GM23248 (cell line): Measurements from ENCODE around the gene HDGFL2.

Experiments
- EZH2 ChIP-seq: fragments of 200-600 bp; sonication (generic); IDR thresholded peaks from 2 replicates; pipeline ENCODE4 v1.6.1; 2018; ENCODE audit warnings: antibody characterized with exemption, mild to moderate bottlenecking; ENCODE audit not compliant: insufficient read depth, poor library complexity, severe bottlenecking
- EZH2phosphoT487 ChIP-seq: fragments of 200-600 bp; sonication (generic); IDR thresholded peaks from 2 replicates; pipeline ENCODE4 v1.6.1; 2018; ENCODE audit warnings: antibody characterized with exemption, moderate library complexity, mild to moderate bottlenecking, low read depth; ENCODE audit not compliant: insufficient read depth

GRCh38 chr19:4454747-4455718 lies 17.1 kb upstream of the HDGFL2 start:
- TF ChIP-seq EZH2: no peak
- TF ChIP-seq EZH2phosphoT487: no peak
